HepG2 (cell line): ENCODE results near the gene PTPRE. TPM values are rescaled to one million over a fixed set of nuclear protein-coding genes. Genes with fewer than 3 reads are reported as not detected.

Experiments used
- ATAC-seq: fragments of 200-7000 bp; cut with Tn5 transposase; 3 replicates; pipeline ENCODE4 v1.9.1; 2020; ENCODE audit warnings: mild to moderate bottlenecking, moderate library complexity
- BruUV-seq: library from RNA; stranded (reverse); fragments of 400-500 nt; replicated peaks from 2 replicates; lab custom pipeline; 2021; lab: Mats Ljungman, UMichigan
- CTCF ChIA-PET: fragments of 300-600 bp; formaldehyde crosslinking; extraction: SDS; loops from one replicate; lab custom pipeline; 2021; ENCODE audit warnings: low total read pairs, inconsistent platforms, low intra/inter-chr PET ratio; lab: Yijun Ruan, JAX
- POLR2A ChIA-PET: fragments of 350-600 bp; sonication (Branson Sonifier 250); formaldehyde crosslinking; loops from one replicate; lab custom pipeline; 2020; ENCODE audit warnings: antibody characterized with exemption, inconsistent platforms; lab: Yijun Ruan, JAX
- DNase-seq: peaks from one replicate; pipeline ENCODE4 v3.0.0-alpha.2; 2015; ENCODE audit warnings: low spot score
- FAIRE-seq: peaks from 3 replicates; lab custom pipeline; 2011; peaks lifted over from hg19 to GRCh38; lab: Jason Lieb, UNC
- H2AFZ ChIP-seq: one replicate; pipeline ENCODE4 v1.6.1; 2011; ENCODE audit warnings: low read length, inconsistent platforms
- H3K27ac ChIP-seq: fragments of 300-600 bp; 3 replicates; pipeline ENCODE4 v1.8.0; 2011; ENCODE audit warnings: mixed run types, mild to moderate bottlenecking, mixed read lengths, low read length, inconsistent platforms; ENCODE audit not compliant: insufficient read depth; ENCODE audit errors: extremely low read length
- H3K27me3 ChIP-seq, 2 experiments: fragments of 200-600 bp in 1 of 2; 2 replicates in 1 of 2; 3 replicates in 1 of 2; pipeline versions ENCODE4 v1.6.0 to v1.8.0; 2011; ENCODE audit warnings: low read length in 2 of 2, mild to moderate bottlenecking in 2 of 2, moderate library complexity in 2 of 2, inconsistent platforms in 1 of 2; ENCODE audit not compliant: insufficient read depth in 2 of 2, control insufficient read depth in 1 of 2
- H3K36me3 ChIP-seq, 2 experiments: fragments of 200-600 bp in 1 of 2; replicated peaks in 1 of 2; 2 replicates in 1 of 2; 3 replicates in 1 of 2; pipeline versions ENCODE4 v1.5.1 to v1.8.0; 2011; ENCODE audit warnings: low read length in 2 of 2, inconsistent platforms in 1 of 2; ENCODE audit not compliant: insufficient read depth in 2 of 2, control insufficient read depth in 1 of 2
- H3K4me1 ChIP-seq: 2 replicates; pipeline ENCODE4 v1.5.1; 2012; ENCODE audit warnings: low read length, inconsistent platforms; ENCODE audit not compliant: insufficient read depth
- H3K4me2 ChIP-seq: 2 replicates; pipeline ENCODE4 v1.6.0; 2011; ENCODE audit warnings: low read depth, low read length, inconsistent platforms
- H3K4me3 ChIP-seq, 3 experiments: fragments of 200-600 bp in 1 of 3; sonication (generic), shearing (Covaris generic) in 1 of 3; replicated peaks in 1 of 3; 2 replicates each; pipeline ENCODE4 v1.5.1; 2011 to 2016; ENCODE audit warnings: low read length in 3 of 3, inconsistent platforms in 2 of 3, low read depth in 2 of 3, mild to moderate bottlenecking in 2 of 3, control low read depth in 1 of 3, mixed read lengths in 1 of 3; ENCODE audit not compliant: insufficient read depth in 1 of 3
- H3K79me2 ChIP-seq: one replicate; pipeline ENCODE4 v1.6.1; 2011; ENCODE audit warnings: low read length, inconsistent platforms; ENCODE audit not compliant: insufficient read depth
- H3K9ac ChIP-seq: 2 replicates; pipeline ENCODE4 v1.6.0; 2011; ENCODE audit warnings: mild to moderate bottlenecking, low read depth, low read length, inconsistent platforms; ENCODE audit not compliant: insufficient read depth
- H3K9me3 ChIP-seq: 2 replicates; pipeline ENCODE4 v1.5.1; 2012; ENCODE audit warnings: mild to moderate bottlenecking, low read length
- H4K20me1 ChIP-seq: 2 replicates; pipeline ENCODE4 v1.6.0; 2011; ENCODE audit warnings: inconsistent platforms, mild to moderate bottlenecking, low read length, moderate library complexity; ENCODE audit not compliant: insufficient read depth
- CREB1 ChIP-seq, 2 experiments: fragments of 450-650 bp in 1 of 2; IDR thresholded peaks; 2 replicates each; pipeline ENCODE4 v1.6.1; 2016 to 2017; ENCODE audit warnings: control low read depth in 1 of 2, mild to moderate bottlenecking in 1 of 2, missing compliant biosample characterization in 1 of 2, missing genetic modification characterization in 1 of 2
- GTF2F1 ChIP-seq: fragments of 150-350 bp; IDR thresholded peaks from 2 replicates; pipeline ENCODE4 v1.6.1; 2014; ENCODE audit warnings: low read length
- MZF1 ChIP-seq: sonication (generic); formaldehyde crosslinking; IDR thresholded peaks from 2 replicates; pipeline ENCODE4 v1.8.1; 2023; ENCODE audit warnings: mild to moderate bottlenecking, missing genetic modification reagents, borderline replicate concordance
- NCOA1 ChIP-seq: sonication (generic); formaldehyde crosslinking; IDR thresholded peaks from 2 replicates; pipeline ENCODE4 v1.9.0; 2021; ENCODE audit warnings: missing genetic modification reagents
- PAX8 ChIP-seq: sonication (generic); formaldehyde crosslinking; IDR thresholded peaks from 2 replicates; pipeline ENCODE4 v1.8.0; 2022; ENCODE audit warnings: mild to moderate bottlenecking, missing genetic modification reagents, borderline replicate concordance
- PTBP1 ChIP-seq: fragments of 200-400 bp; formaldehyde crosslinking; IDR thresholded peaks from 2 replicates; pipeline ENCODE4 v1.6.1; 2018; ENCODE audit warnings: low read length, low read depth; ENCODE audit not compliant: poor library complexity, severe bottlenecking
- SMAD3 ChIP-seq: sonication (generic); formaldehyde crosslinking; IDR thresholded peaks from 2 replicates; pipeline ENCODE4 v1.4.0; 2020; ENCODE audit warnings: missing genetic modification reagents
- SP1 ChIP-seq, 2 experiments: fragments of 450-650 bp in 1 of 2; sonication (generic) in 1 of 2; formaldehyde crosslinking in 1 of 2; IDR thresholded peaks; 2 replicates each; pipeline versions ENCODE4 v1.4.0 to v1.6.1; 2016 to 2020; ENCODE audit warnings: missing genetic modification reagents in 1 of 2
- ZNF569 ChIP-seq: sonication (generic); formaldehyde crosslinking; IDR thresholded peaks from 2 replicates; pipeline ENCODE4 v1.5.0; 2020; ENCODE audit warnings: mild to moderate bottlenecking, missing genetic modification reagents, moderate library complexity, borderline replicate concordance
- ZNF792 ChIP-seq: IDR thresholded peaks from 2 replicates; pipeline ENCODE4 v1.6.1; 2016
- WGBS: methylation state at CpG from one replicate; pipeline ENCODE4 v1.1.6; 2017; ENCODE audit warnings: low lambda C conversion rate; 5-methylcytosine and 5-hydroxymethylcytosine counted together
- in situ Hi-C: cut with HindIII; loops from 2 replicates; pipeline ENCODE4 v1.10.0; 2017; ENCODE audit warnings: low pct_unique_long_range_greater_than_20kb; ENCODE audit not compliant: extremely low pct_ligation_motif_present
- intact Hi-C: fragments of 100-400 bp; cut with micrococcal nuclease; formaldehyde crosslinking; loops from one replicate; pipeline ENCODE4 v1.10.0; 2022; ENCODE audit not compliant: unreplicated experiment
- polyA plus RNA-seq, 8 experiments: library from polyadenylated mRNA; depleted of rRNA in 3 of 8; stranded (reverse) in 7 of 8; unstranded in 1 of 8; fragments of >200 nt; fragmentation: Illumina TruSeq in 4 of 8; extraction: Trizol in 4 of 8; gene quantifications; 2 replicates each; pipeline versions ENCODE4 v1.2.1 to v1.2.3, GENCODE V29; 2011 to 2016; ENCODE audit warnings: low read depth in 4 of 8, missing spikeins in 1 of 8, mixed read lengths in 1 of 8; ENCODE audit not compliant: insufficient read depth in 1 of 8
- total RNA-seq, 5 experiments: library from RNA; depleted of rRNA; stranded (reverse); fragments of >200 nt; fragmentation: Illumina TruSeq; extraction: Trizol; gene quantifications; 2 replicates each; pipeline ENCODE4 v1.2.3, GENCODE V29; 2016; ENCODE audit warnings: low read depth in 1 of 5

PTPRE gene
- total and polyA plus RNA-seq, 2 of the 13 experiments (the other 11 are each of a cell fraction or from before 2014, with no cell fraction given): 0.01 to 0.02 TPM

DNA sequence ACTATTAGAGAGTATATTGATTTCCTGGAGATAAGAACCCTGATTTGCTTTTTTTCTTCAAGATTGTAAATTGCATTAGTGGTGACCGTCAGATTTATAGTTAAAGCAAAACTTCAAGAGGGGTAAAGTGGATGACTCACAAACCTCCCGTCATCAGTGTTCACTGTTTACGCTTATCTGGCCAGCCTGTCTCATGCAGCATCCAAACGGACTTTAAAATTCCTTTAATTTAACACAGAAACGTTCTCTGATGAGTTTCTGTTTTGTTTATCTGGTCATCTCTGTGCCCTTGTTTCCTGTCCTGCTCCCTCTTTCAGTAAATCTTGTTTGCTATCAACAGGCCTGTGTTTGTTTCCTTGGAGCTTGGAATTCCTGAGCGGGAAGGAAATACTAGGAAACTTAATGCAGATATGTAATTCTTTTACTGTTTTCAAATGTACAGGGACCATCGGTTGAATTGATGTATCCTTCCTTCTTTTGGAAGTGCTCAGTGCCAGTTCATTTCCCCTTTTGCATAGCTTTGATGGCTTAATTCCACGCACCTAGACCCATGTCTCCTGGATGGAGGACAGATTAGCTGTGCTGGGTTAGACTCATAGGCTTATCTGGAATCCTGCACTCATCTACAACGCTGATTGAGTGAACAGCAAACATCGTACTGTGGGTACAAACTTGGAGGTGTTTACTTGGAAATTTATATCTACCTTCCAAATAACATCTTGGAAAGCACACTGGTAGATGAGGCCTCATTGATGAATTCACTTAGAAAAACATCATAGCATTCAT is 21.3 kb downstream of the PTPRE start:
- H3K4me3 ChIP-seq: no peak overlapping the region
- TF ChIP-seq SMAD3 (CRISPR knock-in tag) (no peak), CREB1 (IDR thresholded peaks at IDR 0.05) (peak; percentile 37; the same call in 1 of the 2 replicates), CREB1 (CRISPR knock-in tag; IDR thresholded peaks at IDR 0.05) (no peak), GTF2F1 (no peak), SP1 (IDR thresholded peaks at IDR 0.05) (no peak), SP1 (CRISPR knock-in tag; IDR thresholded peaks at IDR 0.05) (no peak), ZNF792 (CRISPR knock-in tag) (no peak)
- TF ChIP-seq, all 625 proteins: peak for 1
- Histone ChIP-seq H3K27ac (no peak overlapping the region), H3K27me3 (peaks cover 0 to 14% of the 10 kb centered on the region in 2 experiments; a peak in 4 of 5 replicates), H3K79me2 (no peaks in the 10 kb centered on the region), H3K9ac (no peak overlapping the region), H3K4me2 (no peak overlapping the region), H4K20me1 (no peaks in the 10 kb centered on the region), H2AFZ (no peak overlapping the region), H3K9me3 (no peaks in the 10 kb centered on the region), H3K4me1 (no peaks in the 10 kb centered on the region), H3K36me3 (no peaks in the 10 kb centered on the region)
- ChIA-PET CTCF (no interaction called here), POLR2A (no interaction called here)
- no TSS peak for BruUV-seq
- FAIRE-seq (no peak), ATAC-seq (no peak), DNase-seq (no peak)
- intact Hi-C loops: no loop called here
- WGBS: 1% methylated on average over 10 of the region's 10 CpGs
- in situ Hi-C loops: no loop called here

DNA sequence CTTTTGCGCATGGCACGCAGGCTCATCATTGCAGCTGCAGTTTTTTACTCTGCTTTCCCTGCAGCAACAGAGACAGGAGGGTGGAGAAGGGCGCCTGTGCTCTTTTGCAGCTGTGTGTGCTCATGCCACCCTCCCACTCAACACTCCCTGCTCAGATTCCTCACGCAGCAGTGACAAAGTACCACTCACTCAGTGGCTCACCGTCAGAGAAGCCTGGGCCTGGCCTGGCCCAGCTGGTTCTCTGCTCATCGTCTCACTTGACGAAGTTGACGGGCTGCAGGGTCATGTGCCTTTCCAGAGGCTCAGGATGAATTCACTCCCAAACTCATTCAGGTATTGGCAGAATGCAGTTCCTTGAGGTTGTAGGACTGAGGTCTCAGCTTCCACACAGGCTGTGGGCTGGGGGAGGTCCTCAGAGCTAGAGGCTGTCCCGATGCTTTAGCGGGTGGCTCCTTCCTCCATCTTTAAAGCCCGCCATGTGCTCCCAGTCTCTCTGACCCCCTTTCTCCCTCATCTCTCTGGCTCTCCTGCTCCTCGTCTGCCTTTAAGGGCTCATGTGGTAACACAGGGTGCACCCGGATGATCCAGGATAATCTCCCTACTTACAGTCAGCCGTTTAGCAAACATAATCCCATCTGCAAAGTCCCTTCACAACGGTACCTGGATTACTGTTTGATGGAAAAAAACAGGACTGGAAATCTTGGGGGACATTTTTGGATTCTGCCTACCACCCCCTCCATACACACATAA is 25.8 kb downstream of the PTPRE start:
- FAIRE-seq: no peak
- Histone ChIP-seq H3K9me3 (no peaks in the 10 kb centered on the region), H2AFZ (no peak overlapping the region), H3K4me2 (no peak overlapping the region), H3K79me2 (no peaks in the 10 kb centered on the region)
- in situ Hi-C loops: no loop called here
- BruUV-seq: no TSS peak
- TF ChIP-seq MZF1 (CRISPR knock-in tag) (no peak), NCOA1 (CRISPR knock-in tag) (no peak), PTBP1 (no peak), PAX8 (no peak), ZNF569 (no peak)
- TF ChIP-seq, all 625 proteins: peak for 0
- ChIA-PET POLR2A (no interaction called here), CTCF (no interaction called here)
- Histone ChIP-seq H3K27ac (no peak overlapping the region), H3K9ac (no peak overlapping the region), H3K36me3 (no peaks in the 10 kb centered on the region), H3K4me3 (no peak overlapping the region), H3K4me1 (no peaks in the 10 kb centered on the region), H3K27me3 (peaks cover 0 to 14% of the 10 kb centered on the region in 2 experiments; a peak in 3 of 5 replicates), H4K20me1 (no peaks in the 10 kb centered on the region)
- DNase-seq (no peak), ATAC-seq (no peak)
- intact Hi-C loops: no loop called here
- 57% methylated on average over 15 of the region's 15 CpGs for whole genome bisulfite sequencing
